K562 (cell line): ENCODE measurements around the gene WDR90. TPM values are rescaled to one million over a fixed set of nuclear protein-coding genes. Genes with fewer than 3 reads are reported as not detected.

ENCODE experiments used
- ATAC-seq: fragments of 200-7000 bp; cut with Tn5 transposase; 3 replicates; pipeline ENCODE4 v1.9.1; 2020; ENCODE audit warnings: moderate library complexity
- BruUV-seq: library from RNA; stranded (reverse); fragments of 400-500 nt; replicated peaks from 2 replicates; lab custom pipeline; 2021; lab: Mats Ljungman, UMichigan
- CTCF ChIA-PET: fragments of 300-600 bp; formaldehyde crosslinking; extraction: SDS; loops from one replicate; lab custom pipeline; 2021; ENCODE audit warnings: low intra/inter-chr PET ratio; lab: Yijun Ruan, JAX
- POLR2A ChIA-PET: fragments of 300-600, 350-650 bp; sonication (Branson Sonifier 250); formaldehyde crosslinking; extraction: SDS; loops from one replicate; lab custom pipeline; 2021; ENCODE audit warnings: antibody characterized with exemption, inconsistent platforms; lab: Yijun Ruan, JAX
- DNase-seq, 4 experiments: peaks; one replicate each; pipeline versions ENCODE4 v3.0.0 to v3.0.0-alpha.2; 2011 to 2018; ENCODE audit warnings: low spot score in 3 of 4, mixed read lengths in 3 of 4; ENCODE audit errors: extremely low read depth in 1 of 4
- FAIRE-seq: peaks from 2 replicates; lab custom pipeline; 2011; peaks lifted over from hg19 to GRCh38; lab: Jason Lieb, UNC
- H2AFZ ChIP-seq: 2 replicates; pipeline ENCODE4 v1.6.0; 2011; ENCODE audit warnings: low read depth, low read length, control low read depth, inconsistent platforms
- H3K27ac ChIP-seq: fragments of 200-600 bp; 3 replicates; pipeline ENCODE4 v1.8.0; 2011; ENCODE audit warnings: low read depth, mild to moderate bottlenecking, control low read depth, inconsistent platforms, low read length, moderate library complexity, mixed read lengths; ENCODE audit errors: extremely low read depth
- H3K27me3 ChIP-seq, 2 experiments: fragments of 300-600 bp in 1 of 2; 2 replicates in 1 of 2; 3 replicates in 1 of 2; pipeline versions ENCODE4 v1.6.0 to v1.8.0; 2011; ENCODE audit warnings: inconsistent platforms in 2 of 2, low read length in 2 of 2, mild to moderate bottlenecking in 1 of 2, mixed read lengths in 1 of 2, moderate library complexity in 1 of 2; ENCODE audit not compliant: control insufficient read depth in 2 of 2, insufficient read depth in 2 of 2
- H3K36me3 ChIP-seq: fragments of 300-600 bp; 3 replicates; pipeline ENCODE4 v1.8.0; 2011; ENCODE audit warnings: mild to moderate bottlenecking, low read length, inconsistent platforms; ENCODE audit not compliant: control insufficient read depth, insufficient read depth
- H3K4me1 ChIP-seq, 2 experiments: fragments of 200-600 bp in 1 of 2; replicated peaks in 1 of 2; 2 replicates in 1 of 2; 3 replicates in 1 of 2; pipeline versions ENCODE4 v1.5.1 to v1.8.0; 2011; ENCODE audit warnings: inconsistent platforms in 2 of 2, low read length in 2 of 2, mild to moderate bottlenecking in 1 of 2, mixed read lengths in 1 of 2, moderate library complexity in 1 of 2; ENCODE audit not compliant: control insufficient read depth in 2 of 2, insufficient read depth in 2 of 2
- H3K4me2 ChIP-seq: 2 replicates; pipeline ENCODE4 v1.6.1; 2011; ENCODE audit warnings: low read length, control low read depth, inconsistent platforms, mixed read lengths; ENCODE audit not compliant: insufficient read depth
- H3K4me3 ChIP-seq: fragments of 200-600 bp; sonication (generic), shearing (Covaris generic); 2 replicates; pipeline ENCODE4 v1.5.1; 2016; ENCODE audit warnings: control low read depth, inconsistent platforms
- H3K79me2 ChIP-seq: fragments of 200-600 bp; 3 replicates; pipeline ENCODE4 v1.8.0; 2011; ENCODE audit warnings: low read length, inconsistent platforms; ENCODE audit not compliant: control insufficient read depth, insufficient read depth
- H3K9ac ChIP-seq, 2 experiments: 2 replicates each; pipeline versions ENCODE4 v1.6.0 to v1.6.1; 2011; ENCODE audit warnings: low read depth in 2 of 2, low read length in 2 of 2, control low read depth in 1 of 2, inconsistent platforms in 1 of 2, mild to moderate bottlenecking in 1 of 2, mixed read lengths in 1 of 2; ENCODE audit not compliant: insufficient read depth in 1 of 2
- H3K9me1 ChIP-seq: one replicate; pipeline ENCODE4 v1.6.0; 2011; ENCODE audit warnings: inconsistent platforms, mild to moderate bottlenecking, low read length, moderate library complexity; ENCODE audit not compliant: control insufficient read depth, insufficient read depth
- H3K9me3 ChIP-seq: replicated peaks from 2 replicates; pipeline ENCODE4 v1.5.1; 2011; ENCODE audit warnings: low read depth, low read length, inconsistent platforms; ENCODE audit not compliant: control insufficient read depth, insufficient read depth
- H4K20me1 ChIP-seq: replicated peaks from 2 replicates; pipeline ENCODE4 v1.6.1; 2011; ENCODE audit warnings: low read length, inconsistent platforms, mixed read lengths; ENCODE audit not compliant: control insufficient read depth, insufficient read depth
- ERF ChIP-seq: fragments of 450-650 bp; formaldehyde crosslinking; IDR thresholded peaks from 2 replicates; pipeline ENCODE4 v1.4.0; 2020; ENCODE audit warnings: mild to moderate bottlenecking, mixed read lengths
- POLR2G ChIP-seq: fragments of 200-400 bp; formaldehyde crosslinking; IDR thresholded peaks from 2 replicates; pipeline ENCODE4 v1.6.1; 2017; ENCODE audit warnings: low read depth, mild to moderate bottlenecking, antibody characterized with exemption, low read length, moderate library complexity
- RBFOX2 ChIP-seq: fragments of 200-400 bp; formaldehyde crosslinking; IDR thresholded peaks from 2 replicates; pipeline ENCODE4 v1.6.1; 2017; ENCODE audit warnings: low read depth, mild to moderate bottlenecking, low read length, moderate library complexity
- WGBS: fragments of 100-300 bp; shearing (Covaris generic); methylation state at CpG from one replicate; pipeline ENCODE4 v1.1.6; 2016; ENCODE audit warnings: low coverage, mixed read lengths; ENCODE audit not compliant: insufficient coverage; ENCODE audit errors: missing lambda C conversion rate; 5-methylcytosine and 5-hydroxymethylcytosine counted together
- in situ Hi-C: fragments of 300-500 bp; cut with MboI; formaldehyde crosslinking; loops from 4 replicates; pipeline ENCODE4 v1.15.0; 2018; ENCODE audit warnings: inconsistent platforms, mixed read lengths
- intact Hi-C: fragments of 100-400 bp; cut with micrococcal nuclease; formaldehyde crosslinking; loops from 2 replicates; pipeline ENCODE4 v1.14.2; 2022
- polyA plus RNA-seq, 8 experiments: library from polyadenylated mRNA; depleted of rRNA in 4 of 8; stranded (reverse) in 5 of 8; unstranded in 3 of 8; fragments of >200 nt; fragmentation: Nextera tagmentation in 2 of 8; fragmentation: Illumina TruSeq in 1 of 8; extraction: Ambion mirVana in 2 of 8; extraction: Trizol in 1 of 8; gene quantifications; 2 replicates each; pipeline versions ENCODE4 v1.2.1 to v1.2.3, GENCODE V29; 2011 to 2014; ENCODE audit warnings: inconsistent platforms in 1 of 8, missing spikeins in 1 of 8
- total RNA-seq, 7 experiments: library from RNA; depleted of rRNA in 6 of 7; stranded (reverse); fragments of >200 nt in 6 of 7; fragmentation: Illumina TruSeq in 2 of 7; extraction: Trizol in 2 of 7; gene quantifications; 2 replicates each; pipeline versions ENCODE4 v1.2.1 to v1.2.3, GENCODE V29; 2011 to 2021; ENCODE audit warnings: low replicate concordance in 1 of 7

Gene WDR90
- total and polyA plus RNA-seq, 9 of the 15 experiments (the other 6 are each of a cell fraction or from before 2014, with no cell fraction given): 0.44 to 12.6 (median 3.3) TPM

DNA sequence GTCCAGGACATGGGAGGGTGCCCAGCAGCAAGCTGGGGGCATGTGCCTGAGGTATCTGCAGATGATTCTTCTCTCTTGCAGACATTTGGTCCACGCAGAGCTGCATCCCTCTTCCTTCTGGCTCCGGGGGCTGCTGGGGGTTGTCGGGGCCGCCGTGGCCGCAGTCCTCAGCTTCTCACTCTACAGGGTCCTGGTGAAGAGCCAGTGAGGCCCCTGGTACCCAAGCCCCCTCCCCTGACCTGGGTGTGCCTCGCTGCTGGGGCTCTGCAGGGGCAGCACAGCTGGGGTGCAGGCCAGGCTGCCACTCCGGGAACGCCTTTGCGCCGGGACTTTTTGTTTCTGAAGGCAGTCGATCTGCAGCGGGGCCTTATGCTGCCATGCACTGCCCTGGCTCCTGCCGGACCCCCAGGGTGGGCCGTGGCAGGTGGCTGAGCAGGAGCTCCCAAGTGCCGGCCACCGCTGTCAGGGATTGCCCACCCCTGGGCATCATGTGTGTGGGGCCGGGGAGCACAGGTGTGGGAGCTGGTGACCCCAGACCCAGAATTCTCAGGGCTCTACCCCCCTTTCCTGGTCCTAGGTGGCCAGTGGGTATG, 24.3 kb downstream of the WDR90 start:
- DNase-seq: no peak
- Histone ChIP-seq H3K36me3 (peaks cover 63% of the 10 kb centered on the region), H3K9ac (peak overlapping the region in 1 of 2 experiments; percentile 61; a peak in 2 of 4 replicates), H4K20me1 (0 out of 2 replicates have a peak, but pooled peaks cover 4% of the 10 kb centered on the region), H3K4me1 (peaks cover 20 to 98% of the 10 kb centered on the region in 2 experiments), H3K79me2 (peaks cover 22% of the 10 kb centered on the region), H3K27me3 (no peaks in the 10 kb centered on the region), H2AFZ (no peak overlapping the region), H3K9me1 (no peaks in the 10 kb centered on the region), H3K4me3 (no peak overlapping the region), H3K27ac (peak overlapping the region; percentile 72; the same call in 1 of the 3 replicates), H3K4me2 (no peak overlapping the region), H3K9me3 (no peaks in the 10 kb centered on the region)
- WGBS: 93% methylated on average over 15 of the region's 18 CpGs
- ChIA-PET CTCF (no interaction called here), POLR2A (interaction anchor here (0.6 to 1.6 kb wide), 6 partner anchors 9 to 107 kb away, joined by 3 to 5 read pairs (median 3); partner anchors contain the start of gene NHLRC4)
- ATAC-seq: no peak
- no peak for FAIRE-seq
- intact Hi-C loops: no loop called here
- TSS peak; percentile 33 for BruUV-seq
- peak; percentile 29; the same call in 1 of the 2 replicates for TF ChIP-seq RBFOX2
- peak; percentile 29; the same call in 1 of the 2 replicates for TF ChIP-seq POLR2G
- no peak for TF ChIP-seq ERF (CRISPR knock-in tag)
- in situ Hi-C loops: loop anchor here (10.0 kb wide), 1 partner anchor 279 kb away; the partner anchor contains the start of gene NME4
